Measurements from ENCODE around the gene TGM2. TPM values are rescaled to one million over a fixed set of nuclear protein-coding genes. Genes with fewer than 3 reads are reported as not detected.
A peak's percentile ranks its signal among the peaks of the same experiment; 100 is the strongest.

Gene TGM2
- polyA plus RNA-seq, 3 donors: 39.1 to 45.5 (median 42.3) TPM

GRCh38 chr20:38134427-38135270, 30.4 kb downstream of the TGM2 start:
- peak; percentile 56 for DNase-seq

- DNase-seq: no peak
Measured at GRCh38 chr20:38133680-38134426, 31.2 kb downstream of the TGM2 start.

GRCh38 chr20:38132910-38133501, 32.1 kb downstream of the TGM2 start:
- no peak for DNase-seq

GRCh38 chr20:38132156-38132909, 32.7 kb downstream of the TGM2 start:
- no peak for DNase-seq

- no peak for DNase-seq
Measured at GRCh38 chr20:38131588-38132121, 33.4 kb downstream of the TGM2 start.

GRCh38 chr20:38130687-38131587, 34.1 kb downstream of the TGM2 start:
- DNase-seq: no peak

GRCh38 chr20:38129893-38130609, 35.0 kb downstream of the TGM2 start:
- DNase-seq: no peak

GRCh38 chr20:38129248-38129865, 35.7 kb downstream of the TGM2 start:
- DNase-seq: no peak

- no peak for DNase-seq
Measured at GRCh38 chr20:38128691-38129090, 36.4 kb downstream of the TGM2 start.

- no peak for DNase-seq
Measured at GRCh38 chr20:38127920-38128528, 37.0 kb downstream of the TGM2 start.

- no peak for DNase-seq
Measured at GRCh38 chr20:38126932-38127621, 38.0 kb downstream of the TGM2 start.

- no peak for DNase-seq
Measured at GRCh38 chr20:38126146-38126921, 38.7 kb downstream of the TGM2 start.

GRCh38 chr20:38125157-38126056, 39.7 kb downstream of the TGM2 start:
- DNase-seq: peak; percentile 84

- no peak for DNase-seq
Measured at GRCh38 chr20:38123021-38123587, 42.0 kb downstream of the TGM2 start.

- no peak for DNase-seq
Measured at GRCh38 chr20:38121741-38122140, 43.3 kb downstream of the TGM2 start.

- no peak for DNase-seq
Measured at GRCh38 chr20:38120625-38120988, 44.5 kb downstream of the TGM2 start.
